GM23248 (cell line): ENCODE data around the gene GORASP1. TPM values are rescaled to one million over a fixed set of nuclear protein-coding genes. Genes with fewer than 3 reads are reported as not detected.

Source experiments
- DNase-seq: peaks from one replicate; pipeline ENCODE4 v3.0.0-alpha.2; 2015
- H2AFZ ChIP-seq: fragments of 200-600 bp; sonication (generic); 2 replicates; pipeline ENCODE4 v1.6.1; 2016; ENCODE audit warnings: antibody characterized with exemption
- H3F3A ChIP-seq: fragments of 200-600 bp; sonication (generic); 2 replicates; pipeline ENCODE4 v1.6.1; 2016; ENCODE audit warnings: mild to moderate bottlenecking, antibody characterized with exemption, mixed run types; ENCODE audit not compliant: insufficient read depth
- H3K27ac ChIP-seq: fragments of 200-600 bp; sonication (generic); 2 replicates; pipeline ENCODE4 v1.5.1; 2016; ENCODE audit warnings: mild to moderate bottlenecking
- H3K27me3 ChIP-seq: fragments of 200-600 bp; sonication (generic); replicated peaks from 2 replicates; pipeline ENCODE4 v1.6.1; 2016; ENCODE audit warnings: mild to moderate bottlenecking; ENCODE audit not compliant: insufficient read depth
- H3K36me3 ChIP-seq: fragments of 200-600 bp; sonication (generic); 2 replicates; pipeline ENCODE4 v1.6.1; 2016; ENCODE audit warnings: low read depth, mild to moderate bottlenecking
- H3K4me1 ChIP-seq: fragments of 200-600 bp; sonication (generic); 2 replicates; pipeline ENCODE4 v1.6.1; 2016; ENCODE audit warnings: mild to moderate bottlenecking; ENCODE audit not compliant: insufficient read depth
- H3K4me2 ChIP-seq: fragments of 200-600 bp; sonication (generic); one replicate; pipeline ENCODE4 v1.6.1; 2016; ENCODE audit warnings: mild to moderate bottlenecking; ENCODE audit not compliant: unreplicated experiment
- H3K4me3 ChIP-seq: fragments of 200-600 bp; sonication (generic); 2 replicates; pipeline ENCODE4 v1.5.1; 2016; ENCODE audit warnings: mild to moderate bottlenecking
- H3K79me2 ChIP-seq: fragments of 200-600 bp; sonication (generic); 2 replicates; pipeline ENCODE4 v1.6.1; 2016; ENCODE audit warnings: mild to moderate bottlenecking; ENCODE audit not compliant: insufficient read depth
- H3K9ac ChIP-seq: fragments of 200-600 bp; sonication (generic); 2 replicates; pipeline ENCODE4 v1.6.1; 2016; ENCODE audit warnings: mild to moderate bottlenecking
- H3K9me2 ChIP-seq: fragments of 200-600 bp; sonication (generic); 2 replicates; pipeline ENCODE4 v1.6.1; 2016; ENCODE audit warnings: mixed run types, mild to moderate bottlenecking, moderate library complexity; ENCODE audit not compliant: insufficient read depth
- H3K9me3 ChIP-seq: fragments of 200-600 bp; sonication (generic); one replicate; pipeline ENCODE4 v1.6.1; 2017; ENCODE audit warnings: low read depth
- H4K20me1 ChIP-seq: fragments of 200-600 bp; sonication (generic); 2 replicates; pipeline ENCODE4 v1.6.0; 2016; ENCODE audit not compliant: insufficient read depth
- EZH2 ChIP-seq: fragments of 200-600 bp; sonication (generic); IDR thresholded peaks from 2 replicates; pipeline ENCODE4 v1.6.1; 2018; ENCODE audit warnings: antibody characterized with exemption, mild to moderate bottlenecking; ENCODE audit not compliant: insufficient read depth, poor library complexity, severe bottlenecking
- EZH2phosphoT487 ChIP-seq: fragments of 200-600 bp; sonication (generic); IDR thresholded peaks from 2 replicates; pipeline ENCODE4 v1.6.1; 2018; ENCODE audit warnings: antibody characterized with exemption, moderate library complexity, mild to moderate bottlenecking, low read depth; ENCODE audit not compliant: insufficient read depth
- WGBS, 2 experiments: methylation state at CpG; one replicate each; pipeline ENCODE4 v1.1.6; 2015 to 2017; ENCODE audit warnings: low lambda C conversion rate in 2 of 2, low coverage in 1 of 2; ENCODE audit errors: missing lambda C conversion rate in 2 of 2; 5-methylcytosine and 5-hydroxymethylcytosine counted together
- in situ Hi-C: fragments of 300-500 bp; cut with MboI; formaldehyde crosslinking; loops from 2 replicates; pipeline ENCODE4 v1.15.0; 2020
- polyA plus RNA-seq: library from polyadenylated mRNA; unstranded; fragments of >200 nt; fragmentation: Nextera tagmentation; extraction: Ambion mirVana; gene quantifications from 2 replicates; pipeline ENCODE4 v1.2.1, GENCODE V29; 2016
- total RNA-seq: library from RNA; depleted of rRNA; stranded (reverse); fragments of >200 nt; shearing (Covaris generic); gene quantifications from 2 replicates; pipeline ENCODE4 v1.2.3, GENCODE V29; 2014

GORASP1 gene
- total and polyA plus RNA-seq, 2 experiments from 2014 or later = 33.1 to 63.8 TPM

- no peak for DNase-seq
- in situ Hi-C loops = no loop called here
- TF ChIP-seq EZH2phosphoT487 = no peak
- no peak for TF ChIP-seq EZH2
Measured at GRCh38 chr3:39100500-39100886, 6.9 kb downstream of the GORASP1 start.

GRCh38 chr3:39099738-39100499 is 7.5 kb downstream of the GORASP1 start:
- H4K20me1 ChIP-seq = 0 out of 2 replicates have a peak, but pooled peaks cover 6% of the 10 kb centered on the region
- WGBS, 2 experiments = 85 to 91% methylated on average over 2 of the region's 2 CpGs
- H3K4me3 ChIP-seq = no peak overlapping the region
- in situ Hi-C loops = loop anchor here (10.0 kb wide), 1 partner anchor 185 kb away; the partner anchor contains the start of gene CX3CR1
- no peaks in the 10 kb centered on the region for H3K9me2 ChIP-seq
- H3F3A ChIP-seq = peaks cover 11% of the 10 kb centered on the region
- no peak overlapping the region for H3K27ac ChIP-seq
- H3K79me2 ChIP-seq = peaks cover 43% of the 10 kb centered on the region
- TF ChIP-seq EZH2phosphoT487 = no peak
- no peak for TF ChIP-seq EZH2
- no peak overlapping the region for H2AFZ ChIP-seq
- peaks cover 15% of the 10 kb centered on the region for H3K36me3 ChIP-seq
- no peaks in the 10 kb centered on the region for H3K9me3 ChIP-seq
- H3K9ac ChIP-seq = no peak overlapping the region
- DNase-seq = no peak
- H3K4me1 ChIP-seq = peaks cover 10% of the 10 kb centered on the region; the same call in 1 of the 2 replicates
- no peaks in the 10 kb centered on the region for H3K27me3 ChIP-seq
- H3K4me2 ChIP-seq = no peak overlapping the region

More at GRCh38 chr3:39100500-39100886, 6.9 kb downstream of the GORASP1 start:
- Histone ChIP-seq H3K4me3 (no peak overlapping the region), H2AFZ (no peak overlapping the region), H3K36me3 (peaks cover 12% of the 10 kb centered on the region), H3K9me2 (no peaks in the 10 kb centered on the region), H3K9ac (no peak overlapping the region), H3K27me3 (no peaks in the 10 kb centered on the region), H3F3A (peaks cover 5% of the 10 kb centered on the region), H3K27ac (no peak overlapping the region), H3K79me2 (peaks cover 49% of the 10 kb centered on the region), H3K4me2 (no peak overlapping the region), H4K20me1 (0 out of 2 replicates have a peak, but pooled peaks cover 6% of the 10 kb centered on the region), H3K4me1 (peaks cover 15% of the 10 kb centered on the region), H3K9me3 (no peaks in the 10 kb centered on the region)
- WGBS, 2 experiments = 77 to 79% methylated on average over 9 of the region's 9 CpGs

GRCh38 chr3:39099242-39099641 is 8.2 kb downstream of the GORASP1 start:
- Histone ChIP-seq H3F3A (peaks cover 14% of the 10 kb centered on the region), H3K36me3 (peaks cover 17% of the 10 kb centered on the region), H3K9me3 (no peaks in the 10 kb centered on the region), H3K4me1 (peaks cover 10% of the 10 kb centered on the region; the same call in 1 of the 2 replicates), H3K9ac (no peak overlapping the region), H3K4me2 (no peak overlapping the region), H4K20me1 (0 out of 2 replicates have a peak, but pooled peaks cover 6% of the 10 kb centered on the region), H3K9me2 (no peaks in the 10 kb centered on the region), H3K27me3 (no peaks in the 10 kb centered on the region), H3K79me2 (peaks cover 37% of the 10 kb centered on the region), H3K27ac (no peak overlapping the region), H2AFZ (no peak overlapping the region), H3K4me3 (no peak overlapping the region)
- DNase-seq = no peak
- WGBS, 2 experiments = 38 to 54% methylated on average over 1 of the region's 1 CpG
- TF ChIP-seq EZH2phosphoT487 (no peak), EZH2 (no peak)
- in situ Hi-C loops = loop anchor here (10.0 kb wide), 1 partner anchor 186 kb away; the partner anchor contains the start of gene CX3CR1

- no peak overlapping the region for H2AFZ ChIP-seq
- peaks cover 14% of the 10 kb centered on the region for H3F3A ChIP-seq
- no peaks in the 10 kb centered on the region for H3K27me3 ChIP-seq
- no peak overlapping the region for H3K9ac ChIP-seq
- H3K36me3 ChIP-seq = peaks cover 24% of the 10 kb centered on the region
- peaks cover 10% of the 10 kb centered on the region; the same call in 1 of the 2 replicates for H3K4me1 ChIP-seq
- in situ Hi-C loops = loop anchor here (10.0 kb wide), 1 partner anchor 186 kb away; the partner anchor contains the start of gene CX3CR1
- H3K79me2 ChIP-seq = peaks cover 30% of the 10 kb centered on the region
- H3K9me3 ChIP-seq = no peaks in the 10 kb centered on the region
- H3K4me3 ChIP-seq = no peak overlapping the region
- 0 out of 2 replicates have a peak, but pooled peaks cover 6% of the 10 kb centered on the region for H4K20me1 ChIP-seq
- H3K4me2 ChIP-seq = no peak overlapping the region
- no peak overlapping the region for H3K27ac ChIP-seq
- DNase-seq = no peak
- no peaks in the 10 kb centered on the region for H3K9me2 ChIP-seq
- TF ChIP-seq EZH2 = no peak
- no peak for TF ChIP-seq EZH2phosphoT487
- WGBS, 2 experiments = 89 to 90% methylated on average over 8 of the region's 8 CpGs
Measured at GRCh38 chr3:39098473-39099000, 8.9 kb downstream of the GORASP1 start.
